Ovary (tissue), 9 donors: Measurements from ENCODE around the gene TOP2A. TPM values are rescaled to one million over a fixed set of nuclear protein-coding genes. Genes with fewer than 3 reads are reported as not detected.

Source experiments
- DNase-seq, 5 donors: peaks; one replicate each; pipeline ENCODE4 v3.0.0-alpha.2; 2019 to 2020
- H3K27ac ChIP-seq, 2 donors: fragments of 200-600 bp; one replicate each; pipeline versions ENCODE4 v1.5.1 to v1.8.0; 2019 to 2022
- H3K27me3 ChIP-seq: fragments of 200-600 bp; one replicate; pipeline ENCODE4 v1.8.0; 2022
- H3K36me3 ChIP-seq: fragments of 200-600 bp; sonication (generic); one replicate; pipeline ENCODE4 v1.5.1; 2019
- H3K4me1 ChIP-seq: one replicate; pipeline ENCODE4 v1.8.1; 2013; ENCODE audit warnings: mild to moderate bottlenecking, moderate library complexity; ENCODE audit not compliant: insufficient read depth
- H3K4me3 ChIP-seq: fragments of 200-600 bp; sonication (generic); one replicate; pipeline ENCODE4 v1.5.1; 2017
- H3K9me3 ChIP-seq, 2 donors: fragments of 200-600 bp in 1 of 2; sonication (generic) in 1 of 2; one replicate each; pipeline versions ENCODE4 v1.5.1 to v1.8.1; 2013 to 2019; ENCODE audit warnings: mild to moderate bottlenecking in 1 of 2, moderate library complexity in 1 of 2
- EP300 ChIP-seq: sonication (generic); formaldehyde crosslinking; IDR thresholded peaks from one replicate; pipeline ENCODE4 v1.6.1; 2017; ENCODE audit warnings: antibody characterized with exemption
- POLR2A ChIP-seq: fragments of 450-650 bp; IDR thresholded peaks from one replicate; pipeline ENCODE4 v1.6.1; 2017; ENCODE audit warnings: antibody characterized with exemption, mild to moderate bottlenecking, moderate library complexity
- WGBS, 3 donors: extraction: QIAGEN DNeasy Blood & Tissue Kit in 1 of 3; methylation state at CpG; one replicate each; pipeline versions ENCODE4 v1.1.5 to v1.1.7; 2013 to 2017; 5-methylcytosine and 5-hydroxymethylcytosine counted together
- intact Hi-C, 4 donors: fragments of 100-400 bp; cut with DNase I; formaldehyde crosslinking; loops; one replicate each; pipeline versions ENCODE4 v1.11.0 to v1.15.1; 2022 to 2023
- polyA plus RNA-seq, 2 donors: library from polyadenylated mRNA; stranded (reverse); fragments of 200-250 nt in 1 of 2; fragments of 350-450 nt in 1 of 2; fragmentation: Illumina TruSeq in 1 of 2; extraction: RNeasy Lipid Tissue Mini Kit (QIAGEN cat#74804) in 1 of 2; gene quantifications; one replicate each; pipeline ENCODE4 v1.2.3, GENCODE V29; 2013 to 2014
- total RNA-seq, 7 donors: library from RNA; depleted of rRNA in 2 of 7; stranded (reverse); fragments of >200 nt in 2 of 7; fragmentation: NEBNext Ultra II Directional in 3 of 7; extraction: Animal tissue kit (Norgen Biotek cat#: 25700) in 3 of 7; gene quantifications; one replicate each; pipeline versions ENCODE4 v1.1.0 to v1.2.4, GENCODE V29; 2016 to 2023
- TF ChIP-seq, protein P1 (sequence below), 3 donors: fragments of 450-650 bp in 2 of 3; fragments of 200-600 bp in 1 of 3; IDR thresholded peaks; one replicate each; pipeline versions ENCODE4 v1.5.1 to v1.8.0; 2016 to 2022; ENCODE audit warnings: antibody characterized with exemption in 3 of 3, mild to moderate bottlenecking in 1 of 3
- donor health status: DM: no; HTN: no; CAD: no; lungs with moderate emphysema.
- donor health status: DM: no; HTN: no; CAD: no.
- donor health status: Bipolar disorder and iron deficiency.
- donor health status: DM: yes; HTN: yes; CAD: no.
- donor health status: DM: no; HTN: no; CAD: no.
- donor health status: DM: yes; HTN: yes; CAD: no.

TOP2A gene
- total and polyA plus RNA-seq, 9 donors = 0.36 to 4.5 (median 1.2) TPM

DNA sequence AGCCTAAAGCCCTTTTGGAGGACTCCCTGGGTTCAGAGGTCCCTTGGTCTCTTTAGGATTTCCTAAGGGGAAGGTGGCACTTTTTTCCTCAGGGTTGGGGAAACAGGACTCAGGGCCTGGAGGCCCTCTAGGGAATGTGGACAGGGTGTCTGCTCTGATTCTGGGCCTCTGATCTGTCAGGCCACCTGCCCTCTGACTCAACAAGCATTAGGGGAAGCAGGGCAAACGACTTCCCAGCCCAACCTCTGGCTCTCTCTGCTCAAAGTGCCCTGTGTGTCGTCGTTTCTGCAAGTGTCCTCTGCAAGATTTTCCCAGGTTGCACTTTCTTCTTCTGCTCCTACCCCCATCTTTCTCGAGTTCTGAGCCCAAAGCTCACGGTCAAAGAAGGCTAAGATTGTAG is 18.9 kb upstream of the TOP2A start:
- H3K4me1 ChIP-seq = peaks cover 1% of the 10 kb centered on the region
- DNase-seq = no peak

DNA sequence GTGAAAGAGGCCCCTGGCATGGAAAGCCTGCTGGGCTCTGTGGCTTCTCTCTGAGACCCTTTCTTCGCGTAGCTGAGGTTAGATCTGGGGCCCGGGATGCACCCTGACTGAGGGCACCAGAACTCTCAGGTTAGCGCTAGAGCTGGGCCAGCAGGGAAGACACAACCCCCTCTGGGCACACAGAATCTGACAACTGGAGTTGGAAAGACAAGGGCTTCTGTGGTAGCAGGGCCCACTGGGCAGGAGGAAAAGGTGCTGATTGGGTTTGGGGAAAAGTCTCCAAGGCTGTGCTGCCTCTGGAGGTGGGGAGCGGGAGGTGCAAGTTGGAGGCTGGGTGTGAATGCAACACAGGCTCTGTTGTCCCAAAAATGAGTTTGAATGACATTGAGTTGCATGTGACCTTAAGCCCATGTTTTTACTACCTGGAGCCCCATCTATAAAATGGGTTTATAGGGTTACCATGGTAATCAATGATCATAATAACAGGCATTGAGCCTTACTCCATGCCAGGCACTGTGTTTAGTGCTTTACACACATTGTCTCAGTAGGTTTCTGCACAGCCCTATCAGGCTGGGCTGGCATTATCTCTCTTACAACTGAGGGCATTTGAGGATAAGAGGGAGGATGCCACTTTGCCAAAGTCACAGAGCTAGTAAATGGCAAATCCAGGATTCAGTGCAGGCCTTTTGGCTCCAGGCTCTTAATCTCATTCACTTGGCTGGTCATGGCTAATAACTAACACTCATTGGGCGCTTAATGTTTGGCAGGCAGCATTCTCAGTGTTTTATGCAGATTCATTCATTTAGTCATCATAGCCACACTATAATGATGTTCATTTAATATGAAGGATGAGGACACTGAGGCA is 16.1 kb upstream of the TOP2A start:
- H3K36me3 ChIP-seq = no peaks in the 10 kb centered on the region
- 87 to 89% (median 88%) methylated on average over 6 of the region's 6 CpGs for WGBS, 3 donors
- H3K27me3 ChIP-seq = no peaks in the 10 kb centered on the region
- intact Hi-C loops = loop anchor here in 2 of 4 donors (5.0 to 10.0 kb wide), 2 partner anchors 64 to 69 kb away; partner anchors contain the start of gene GJD3 (in 1 of the 2)
- no peak overlapping the region for H3K27ac ChIP-seq
- no peak for DNase-seq
- TF ChIP-seq POLR2A (no peak), EP300 (no peak)
- TF ChIP-seq, protein P1, sequence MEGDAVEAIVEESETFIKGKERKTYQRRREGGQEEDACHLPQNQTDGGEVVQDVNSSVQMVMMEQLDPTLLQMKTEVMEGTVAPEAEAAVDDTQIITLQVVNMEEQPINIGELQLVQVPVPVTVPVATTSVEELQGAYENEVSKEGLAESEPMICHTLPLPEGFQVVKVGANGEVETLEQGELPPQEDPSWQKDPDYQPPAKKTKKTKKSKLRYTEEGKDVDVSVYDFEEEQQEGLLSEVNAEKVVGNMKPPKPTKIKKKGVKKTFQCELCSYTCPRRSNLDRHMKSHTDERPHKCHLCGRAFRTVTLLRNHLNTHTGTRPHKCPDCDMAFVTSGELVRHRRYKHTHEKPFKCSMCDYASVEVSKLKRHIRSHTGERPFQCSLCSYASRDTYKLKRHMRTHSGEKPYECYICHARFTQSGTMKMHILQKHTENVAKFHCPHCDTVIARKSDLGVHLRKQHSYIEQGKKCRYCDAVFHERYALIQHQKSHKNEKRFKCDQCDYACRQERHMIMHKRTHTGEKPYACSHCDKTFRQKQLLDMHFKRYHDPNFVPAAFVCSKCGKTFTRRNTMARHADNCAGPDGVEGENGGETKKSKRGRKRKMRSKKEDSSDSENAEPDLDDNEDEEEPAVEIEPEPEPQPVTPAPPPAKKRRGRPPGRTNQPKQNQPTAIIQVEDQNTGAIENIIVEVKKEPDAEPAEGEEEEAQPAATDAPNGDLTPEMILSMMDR (IDR thresholded peaks at IDR 0.05) = peak in 2 of 3 donors; percentile 8 to 20
- H3K4me1 ChIP-seq = no peaks in the 10 kb centered on the region
- no peak overlapping the region for H3K4me3 ChIP-seq
- H3K9me3 ChIP-seq = no peaks in the 10 kb centered on the region

More for the DNA sequence above, 18.9 kb upstream of the TOP2A start:
- Histone ChIP-seq H3K9me3 (no peaks in the 10 kb centered on the region), H3K27me3 (no peaks in the 10 kb centered on the region), H3K4me3 (no peak overlapping the region), H3K27ac (no peak overlapping the region), H3K36me3 (no peaks in the 10 kb centered on the region)
- no peak for TF ChIP-seq POLR2A
- no peak for TF ChIP-seq EP300
- 82 to 84% (median 82%) methylated on average over 5 of the region's 5 CpGs for WGBS, 3 donors
- intact Hi-C loops = loop anchor here in 2 of 4 donors (5.0 to 10.0 kb wide), 2 partner anchors 72 to 96 kb away; partner anchors contain the start of gene GJD3 (in 1 of the 2)

DNA sequence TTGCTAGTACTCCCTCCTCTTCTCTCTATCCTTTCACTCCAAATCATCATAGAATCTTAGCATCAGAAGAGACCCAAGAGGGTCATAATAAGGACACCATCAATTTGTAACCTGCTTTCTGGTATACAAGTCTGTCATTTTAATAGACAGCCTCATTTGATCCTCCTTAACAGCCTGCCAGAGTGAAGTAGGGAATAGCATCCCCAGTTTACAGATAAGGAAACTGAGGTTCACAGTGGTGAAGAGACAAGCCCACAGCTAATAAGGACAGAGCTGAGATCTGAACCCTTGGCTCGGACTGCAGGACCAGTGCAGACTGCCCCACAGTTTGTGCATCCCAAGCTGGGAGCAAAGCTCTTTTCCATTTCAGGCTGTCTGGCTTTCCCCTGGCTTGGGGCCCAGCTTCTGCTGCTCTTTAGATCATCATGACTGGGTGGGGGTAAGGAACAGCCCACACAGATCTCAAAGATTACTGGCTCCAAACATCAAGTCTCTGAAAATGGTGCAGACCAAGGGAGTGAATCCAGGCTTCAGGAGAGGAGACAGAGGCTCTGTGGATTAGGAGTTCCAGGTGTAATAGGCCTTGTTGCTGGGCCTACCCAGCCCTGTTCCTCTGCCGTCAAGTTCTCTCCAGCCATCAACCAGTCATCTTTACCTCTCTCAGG is 15.3 kb upstream of the TOP2A start:
- H3K27me3 ChIP-seq = no peaks in the 10 kb centered on the region
- H3K27ac ChIP-seq = no peak overlapping the region
- H3K4me3 ChIP-seq = no peak overlapping the region
- DNase-seq = peak in 1 of 5 donors; percentile 23
- WGBS, 3 donors = 29 to 70% (median 69%) methylated on average over 2 of the region's 2 CpGs
- H3K4me1 ChIP-seq = no peaks in the 10 kb centered on the region
- no peaks in the 10 kb centered on the region for H3K36me3 ChIP-seq
- no peaks in the 10 kb centered on the region for H3K9me3 ChIP-seq
- TF ChIP-seq EP300 (no peak), POLR2A (no peak)
- TF ChIP-seq, protein P1 (IDR thresholded peaks at IDR 0.05) = no peak
- intact Hi-C loops = loop anchor here in 2 of 4 donors (5.0 to 10.0 kb wide), 2 partner anchors 64 to 68 kb away; partner anchors contain the start of gene GJD3 (in 1 of the 2)

DNA sequence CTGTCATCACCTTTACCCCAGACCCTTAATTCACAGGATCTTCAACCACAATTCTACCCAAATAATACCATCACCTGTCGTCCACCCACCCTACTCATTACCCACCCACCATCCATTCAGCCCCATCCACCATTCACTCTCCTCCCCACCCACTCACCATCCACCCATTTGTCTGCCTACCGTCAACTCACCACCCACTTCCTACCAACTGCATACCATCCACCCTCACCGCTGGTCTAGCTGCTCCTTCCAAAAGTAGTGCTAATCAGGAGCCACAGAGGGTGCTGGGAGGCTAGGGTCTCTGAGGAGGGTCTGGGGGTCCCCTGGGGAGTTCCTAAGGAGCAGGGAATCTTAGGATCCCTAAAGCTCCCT is 13.5 kb upstream of the TOP2A start:
- intact Hi-C loops = loop anchor here in 2 of 4 donors (5.0 to 10.0 kb wide), 2 partner anchors 66 kb away; partner anchors contain the start of gene GJD3 (in 1 of the 2)
- 91 to 98% (median 96%) methylated on average over 3 of the region's 3 CpGs for WGBS, 3 donors
- Histone ChIP-seq H3K27me3 (no peaks in the 10 kb centered on the region), H3K36me3 (no peaks in the 10 kb centered on the region), H3K4me3 (no peak overlapping the region), H3K4me1 (no peaks in the 10 kb centered on the region), H3K27ac (no peak overlapping the region), H3K9me3 (no peaks in the 10 kb centered on the region)
- TF ChIP-seq, protein P1 (IDR thresholded peaks at IDR 0.05) = no peak
- TF ChIP-seq POLR2A = no peak
- TF ChIP-seq EP300 = no peak
- DNase-seq = peak in 2 of 5 donors; percentile 4
